Activated naive CD8-positive, alpha-beta T cell treated with anti-CD3 and anti-CD28 coated beads, Interleukin-2, amount 10 ng/mL, durations not matched to agents 7 days and 5 days (primary cell): ENCODE results near the gene GGPS1. TPM values are rescaled to one million over a fixed set of nuclear protein-coding genes. Genes with fewer than 3 reads are reported as not detected.
A peak's percentile ranks its signal among the peaks of the same experiment; 100 is the strongest.
"Not testable (repeated sequence)": the region's sequence is repeated elsewhere in the genome, so short reads cannot be mapped to it uniquely, and the experiment has no call there.

ENCODE experiments used
- ATAC-seq: fragments of 150-1000 bp; cut with Tn5 transposase; one replicate; pipeline ENCODE4 v1.10.0; 2021; ENCODE audit warnings: low read depth, moderate library complexity
- POLR2A ChIA-PET: fragments of 350-600 bp; sonication (Branson Sonifier 250); formaldehyde crosslinking; loops from one replicate; lab custom pipeline; 2021; ENCODE audit warnings: antibody characterized with exemption; lab: Charles Lee
- DNase-seq: peaks from one replicate; pipeline ENCODE4 v3.0.0; 2021
- H3K27ac Mint-ChIP-seq: one replicate; pipeline ENCODE4 v1.8.0; 2022; ENCODE audit warnings: mild to moderate bottlenecking, mixed read lengths
- H3K27me3 Mint-ChIP-seq: one replicate; pipeline ENCODE4 v1.8.0; 2022; ENCODE audit warnings: mild to moderate bottlenecking, moderate library complexity, mixed read lengths
- H3K36me3 Mint-ChIP-seq: one replicate; pipeline ENCODE4 v1.8.0; 2021; ENCODE audit warnings: mild to moderate bottlenecking, mixed read lengths
- H3K4me1 Mint-ChIP-seq: one replicate; pipeline ENCODE4 v1.8.0; 2021; ENCODE audit warnings: mixed read lengths
- H3K4me3 Mint-ChIP-seq: one replicate; pipeline ENCODE4 v1.8.0; 2022; ENCODE audit warnings: mild to moderate bottlenecking, moderate library complexity, mixed read lengths
- H3K9me3 Mint-ChIP-seq: one replicate; pipeline ENCODE4 v1.8.0; 2021; ENCODE audit warnings: mixed read lengths
- total RNA-seq, 2 experiments: library from RNA; stranded (reverse); gene quantifications; one replicate each; pipeline ENCODE4 v1.2.3, GENCODE V29; 2021

The GGPS1 gene
- 10 to 100 TPM; 31.9 to 34.9 TPM for total RNA-seq

DNA sequence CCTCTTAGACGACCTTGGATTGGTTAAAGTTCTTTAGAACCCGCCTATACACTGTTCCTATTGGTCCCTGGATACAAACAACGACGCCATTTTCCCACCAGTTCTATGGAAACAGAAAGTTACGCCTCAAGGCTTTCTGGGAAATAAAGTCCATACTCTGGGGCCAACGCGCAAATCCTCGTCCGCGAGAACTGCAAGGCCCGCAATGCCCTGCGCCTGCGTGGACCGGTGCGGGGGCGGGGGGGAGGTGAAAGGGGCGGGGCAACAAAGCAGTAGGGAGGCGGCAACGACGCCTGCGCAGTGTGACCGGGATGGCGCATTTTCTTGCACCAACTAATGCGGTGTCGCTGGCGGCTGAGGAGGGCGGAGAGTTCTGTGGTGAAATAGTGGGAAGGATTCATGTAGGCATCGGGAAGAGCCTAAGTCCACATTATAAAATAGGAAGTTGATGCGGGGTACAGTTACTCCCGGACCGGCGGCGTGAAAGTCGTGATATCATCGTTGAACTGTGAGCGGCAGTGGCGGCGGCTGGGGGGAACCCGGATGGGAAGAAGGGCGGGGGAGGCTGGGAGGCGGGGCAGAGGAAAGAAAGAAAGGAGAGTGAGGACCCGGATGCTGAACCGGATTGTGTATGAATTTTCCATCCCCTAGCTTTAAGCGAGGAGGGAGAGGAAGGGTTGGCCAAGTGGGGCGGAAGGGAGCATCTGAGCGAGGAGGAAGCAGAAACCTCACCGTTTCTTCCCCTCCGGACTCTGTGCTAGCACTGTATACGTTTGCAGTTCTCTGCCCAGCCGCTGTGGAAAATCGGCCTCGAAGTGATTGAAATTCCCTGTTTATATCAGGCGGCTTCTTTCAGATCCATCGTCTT, at the start of gene GGPS1:
Gene GGPS1 (plus strand): TSS at position 300 of the 868 bp plus-strand sequence. CDS start 6,695 bp downstream, outside the sequence.
- Mint-ChIP-seq H3K27me3 (no peaks in the 10 kb centered on the region), H3K9me3 (no peaks in the 10 kb centered on the region), H3K4me1 (peaks cover 23% of the 10 kb centered on the region), H3K27ac (no peak within 1 kb of the TSS), H3K36me3 (peaks cover 16% of the 10 kb centered on the region), H3K4me3 (no peak within 1 kb of the TSS)
- POLR2A ChIA-PET: interaction anchor here (0.5 to 4.9 kb wide), 10 partner anchors 9 to 540 kb away, joined by 3 to 28 read pairs (median 3); partner anchors contain the start of gene RBM34
- DNase-seq: peak; percentile 95
- ATAC-seq: peak; percentile 82

DNA sequence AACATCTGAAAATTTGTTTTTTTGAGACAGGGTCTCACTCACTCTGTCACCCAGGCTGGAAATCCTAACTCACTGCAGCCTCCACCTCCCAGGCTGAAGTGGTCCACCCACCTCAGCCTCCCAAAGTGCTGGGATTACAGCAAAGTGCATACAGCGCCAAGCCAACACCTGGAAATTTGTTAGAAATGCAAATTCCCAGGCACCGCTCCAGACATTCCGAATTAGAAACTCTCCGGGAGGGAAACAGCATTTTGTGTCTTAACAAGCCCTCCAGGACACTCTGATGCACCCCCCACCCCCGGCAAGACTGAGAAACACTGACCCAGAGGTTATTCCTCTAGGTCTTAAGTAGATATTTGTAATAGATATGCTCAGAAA, 49.5 kb upstream of the GGPS1 start:
- ATAC-seq (no peak), DNase-seq (no peak)
- peaks cover 2% of the 10 kb centered on the region for H3K9me3 Mint-ChIP-seq
- H3K36me3 Mint-ChIP-seq: peaks cover 2% of the 10 kb centered on the region
- H3K27ac Mint-ChIP-seq: no peak overlapping the region
- no peak overlapping the region for H3K4me3 Mint-ChIP-seq
- POLR2A ChIA-PET: interaction anchor here (0.5 kb wide), 1 partner anchor 29 kb away, joined by 4 read pairs; no protein-coding TSS in a partner anchor
- peaks cover 22% of the 10 kb centered on the region for H3K4me1 Mint-ChIP-seq
- no peaks in the 10 kb centered on the region for H3K27me3 Mint-ChIP-seq

DNA sequence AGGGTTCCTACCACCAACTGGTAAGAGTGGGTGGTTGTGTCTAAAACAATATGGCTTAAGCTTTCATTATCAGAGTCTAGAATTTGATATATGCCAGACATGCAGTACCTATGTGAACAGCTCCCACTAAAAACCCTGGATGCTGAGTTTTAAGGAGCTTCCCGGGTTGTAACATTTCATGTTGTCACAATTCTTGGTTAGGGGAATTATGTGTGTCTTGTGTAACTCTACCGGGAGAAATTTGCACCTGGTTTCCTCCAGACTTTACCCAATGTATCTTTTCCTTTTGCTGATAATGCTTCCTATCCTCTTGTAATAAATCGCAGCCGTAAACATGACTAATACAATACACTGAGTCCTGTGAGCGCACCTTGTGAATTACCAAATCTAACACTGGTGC, 48.7 kb upstream of the GGPS1 start:
- DNase-seq (no peak), ATAC-seq (no peak)
- POLR2A ChIA-PET: no interaction called here
- Mint-ChIP-seq H3K27me3 (no peaks in the 10 kb centered on the region), H3K36me3 (peaks cover 2% of the 10 kb centered on the region), H3K4me3 (no peak overlapping the region), H3K4me1 (peaks cover 22% of the 10 kb centered on the region), H3K27ac (no peak overlapping the region), H3K9me3 (peaks cover 2% of the 10 kb centered on the region)

DNA sequence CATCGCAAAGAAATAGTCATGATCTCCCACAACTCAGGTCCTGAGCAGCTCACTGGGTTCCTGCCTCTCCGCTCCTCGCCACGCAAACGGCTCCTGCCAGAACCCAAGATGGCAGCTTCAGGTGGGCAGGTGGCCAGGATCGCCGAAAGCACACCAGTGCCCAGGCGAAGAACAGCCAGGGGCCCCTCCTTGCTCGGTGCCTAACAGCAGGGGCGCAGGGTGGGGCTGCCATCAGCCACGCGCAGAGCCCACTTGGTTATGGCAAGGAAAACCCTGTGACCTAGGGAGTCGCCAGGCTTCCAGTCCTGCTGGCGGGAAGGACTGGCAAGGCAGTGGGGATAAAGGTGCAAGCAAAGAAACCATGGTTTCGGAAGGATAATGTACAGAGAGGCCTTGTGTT, 47.9 kb upstream of the GGPS1 start:
- ATAC-seq (no peak), DNase-seq (no peak)
- Mint-ChIP-seq H3K27me3 (no peaks in the 10 kb centered on the region), H3K4me3 (no peak overlapping the region), H3K4me1 (peaks cover 15% of the 10 kb centered on the region), H3K27ac (peak overlapping the region; percentile 34), H3K36me3 (peaks cover 4% of the 10 kb centered on the region), H3K9me3 (peaks cover 2% of the 10 kb centered on the region)
- POLR2A ChIA-PET: no interaction called here

DNA sequence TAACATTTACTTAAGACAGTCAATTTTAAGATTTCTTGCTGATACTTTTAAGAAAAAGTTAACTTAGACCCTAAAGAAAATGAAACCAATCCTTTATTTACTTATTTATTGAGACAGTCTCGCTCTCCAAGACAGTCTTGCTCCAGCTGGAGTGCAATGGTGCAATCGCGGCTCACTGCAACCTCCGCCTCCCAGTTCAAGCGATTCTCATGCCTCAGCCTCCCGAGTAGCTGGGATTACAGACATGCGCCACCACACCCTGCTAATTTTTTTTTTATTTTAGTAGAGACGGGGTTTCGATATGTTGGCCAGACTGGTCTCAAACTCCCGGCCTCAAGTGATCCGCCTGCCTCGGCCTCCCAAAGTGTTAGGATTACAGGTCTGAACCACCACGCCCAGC, 44.7 kb upstream of the GGPS1 start:
- H3K4me3 Mint-ChIP-seq, ATAC-seq, H3K36me3 Mint-ChIP-seq, H3K27me3 Mint-ChIP-seq, H3K27ac Mint-ChIP-seq, DNase-seq, POLR2A ChIA-PET, H3K9me3 Mint-ChIP-seq: not testable (repeated sequence)
- peaks cover 13% of the 10 kb centered on the region for H3K4me1 Mint-ChIP-seq

DNA sequence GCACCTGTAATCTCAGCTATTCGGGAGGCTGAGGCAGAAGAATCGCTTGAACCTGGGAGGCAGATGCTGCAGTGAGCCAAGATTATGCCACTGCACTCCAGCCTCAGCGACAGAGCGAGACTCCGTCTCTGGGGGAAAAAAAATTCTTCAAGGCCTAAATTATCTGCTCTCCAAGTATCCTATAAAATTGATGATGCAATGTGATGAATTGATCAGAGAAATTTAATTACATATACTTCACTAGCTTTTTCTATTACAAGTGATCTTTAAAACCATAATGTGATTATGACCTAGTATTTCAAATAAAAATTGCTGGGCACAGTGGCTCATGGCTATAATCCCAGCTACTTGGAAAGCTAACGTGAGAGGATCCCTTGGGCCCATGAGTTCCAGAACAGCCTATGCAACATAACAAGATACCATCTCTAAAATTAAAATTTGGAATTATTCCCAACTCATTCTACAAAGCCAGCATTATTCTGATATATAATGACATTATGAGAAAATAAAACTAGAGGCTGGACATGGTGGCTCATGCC, 44.1 kb upstream of the GGPS1 start:
- Mint-ChIP-seq H3K9me3 (no peaks in the 10 kb centered on the region), H3K36me3 (peaks cover 6% of the 10 kb centered on the region), H3K27ac (no peak overlapping the region), H3K4me3 (no peak overlapping the region), H3K27me3 (no peaks in the 10 kb centered on the region), H3K4me1 (peaks cover 16% of the 10 kb centered on the region)
- DNase-seq (no peak), ATAC-seq (no peak)
- POLR2A ChIA-PET: no interaction called here

DNA sequence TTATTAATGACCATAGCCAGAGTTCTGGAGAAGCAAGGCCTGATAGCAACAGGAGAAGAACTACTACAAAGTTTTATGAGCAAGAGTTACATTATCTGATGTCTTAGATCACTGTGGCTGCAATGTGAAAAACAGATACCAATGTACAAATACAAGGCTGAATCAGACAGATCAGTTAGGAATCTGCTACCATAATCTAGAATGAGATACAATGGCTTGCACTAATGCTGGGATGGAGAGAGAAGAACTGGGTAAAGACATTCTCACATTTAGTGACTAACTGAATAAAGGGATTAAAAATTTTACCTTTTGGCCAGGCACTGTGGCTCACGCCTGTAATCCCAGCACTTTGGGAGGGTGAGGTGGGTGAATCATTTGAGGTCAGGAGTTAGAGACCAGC, 41.7 kb upstream of the GGPS1 start:
- no peaks in the 10 kb centered on the region for H3K27me3 Mint-ChIP-seq
- no peaks in the 10 kb centered on the region for H3K9me3 Mint-ChIP-seq
- H3K27ac Mint-ChIP-seq: no peak overlapping the region
- no peak overlapping the region for H3K4me3 Mint-ChIP-seq
- peaks cover 24% of the 10 kb centered on the region for H3K4me1 Mint-ChIP-seq
- POLR2A ChIA-PET: no interaction called here
- no peak for DNase-seq
- no peak for ATAC-seq
- peaks cover 14% of the 10 kb centered on the region for H3K36me3 Mint-ChIP-seq

DNA sequence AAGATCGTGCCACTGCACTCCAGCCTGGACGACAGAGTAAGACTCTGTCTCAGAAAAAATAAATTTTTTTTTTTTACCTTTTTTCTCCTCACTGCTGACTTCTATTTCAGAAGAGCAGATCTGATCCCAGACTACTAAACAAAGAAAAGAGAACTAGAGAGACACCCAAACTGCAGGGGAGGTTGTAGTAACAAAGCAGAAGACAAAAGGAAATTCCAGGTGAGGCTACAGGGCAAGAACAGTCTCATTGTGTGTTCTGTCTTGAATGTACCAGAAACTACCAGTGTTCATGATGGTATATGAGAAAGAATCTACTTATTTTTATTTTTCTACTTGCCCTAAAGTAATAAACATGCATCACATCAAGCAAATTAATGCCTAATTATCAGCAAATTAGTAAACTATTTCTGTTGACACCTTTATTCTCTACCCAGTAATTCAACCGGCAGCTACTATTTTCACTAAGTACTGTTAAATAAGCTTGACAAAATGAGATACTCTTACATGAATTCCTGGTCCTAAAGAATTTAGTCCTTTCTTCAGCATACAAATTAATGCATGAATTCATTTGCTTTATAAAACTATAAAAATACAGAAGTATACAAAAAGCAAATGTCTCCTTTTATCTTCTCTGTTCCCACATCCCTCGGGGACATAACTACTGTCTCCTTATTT, 41.0 kb upstream of the GGPS1 start:
- H3K9me3 Mint-ChIP-seq: no peaks in the 10 kb centered on the region
- H3K36me3 Mint-ChIP-seq: peaks cover 15% of the 10 kb centered on the region
- no peak overlapping the region for H3K27ac Mint-ChIP-seq
- no peaks in the 10 kb centered on the region for H3K27me3 Mint-ChIP-seq
- DNase-seq (no peak), ATAC-seq (no peak)
- peaks cover 25% of the 10 kb centered on the region for H3K4me1 Mint-ChIP-seq
- POLR2A ChIA-PET: no interaction called here
- H3K4me3 Mint-ChIP-seq: no peak overlapping the region

DNA sequence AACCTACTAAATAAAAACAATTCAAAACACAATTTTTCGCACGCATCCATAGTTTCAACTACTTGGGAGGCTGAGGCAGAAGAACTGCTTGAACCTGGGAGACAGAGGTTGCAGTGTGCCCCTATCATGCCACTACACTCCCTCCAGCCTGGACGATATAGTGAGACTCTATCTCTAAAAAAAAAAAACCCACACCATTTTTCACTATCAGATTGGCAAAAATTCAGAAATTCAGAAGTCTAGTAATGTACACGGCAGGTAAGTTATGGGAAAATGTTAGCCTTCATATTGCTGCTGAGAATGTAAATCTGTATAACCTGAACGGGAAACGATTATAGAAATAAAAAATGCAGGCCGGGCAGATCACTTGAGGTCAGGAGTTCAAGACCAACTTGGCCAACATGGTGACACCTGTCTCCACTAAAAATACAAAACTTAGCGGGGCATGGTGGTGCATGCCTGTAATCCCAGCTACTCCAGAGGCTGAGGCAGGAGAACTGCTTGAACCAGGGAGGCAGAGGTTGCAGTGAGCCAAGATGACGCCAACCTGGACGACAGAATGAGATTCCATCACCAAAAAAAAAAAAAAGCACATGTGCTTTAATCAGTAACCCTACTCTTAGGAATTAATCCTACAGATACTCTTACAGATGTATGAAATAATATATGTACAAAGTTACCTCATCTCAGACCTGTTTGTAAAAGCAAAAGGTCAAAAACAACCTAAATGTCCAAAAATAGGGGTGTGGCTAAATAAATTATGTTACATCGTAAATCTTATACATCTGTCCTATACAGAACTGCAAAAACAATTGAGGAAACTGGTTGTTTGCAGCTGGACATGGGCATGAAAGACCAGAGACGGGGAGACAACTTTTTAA, 38.3 kb upstream of the GGPS1 start:
- no peak overlapping the region for H3K27ac Mint-ChIP-seq
- no peaks in the 10 kb centered on the region for H3K9me3 Mint-ChIP-seq
- H3K4me3 Mint-ChIP-seq: no peak overlapping the region
- POLR2A ChIA-PET: no interaction called here
- H3K27me3 Mint-ChIP-seq: no peaks in the 10 kb centered on the region
- peaks cover 29% of the 10 kb centered on the region for H3K4me1 Mint-ChIP-seq
- DNase-seq (no peak), ATAC-seq (no peak)
- peaks cover 15% of the 10 kb centered on the region for H3K36me3 Mint-ChIP-seq

DNA sequence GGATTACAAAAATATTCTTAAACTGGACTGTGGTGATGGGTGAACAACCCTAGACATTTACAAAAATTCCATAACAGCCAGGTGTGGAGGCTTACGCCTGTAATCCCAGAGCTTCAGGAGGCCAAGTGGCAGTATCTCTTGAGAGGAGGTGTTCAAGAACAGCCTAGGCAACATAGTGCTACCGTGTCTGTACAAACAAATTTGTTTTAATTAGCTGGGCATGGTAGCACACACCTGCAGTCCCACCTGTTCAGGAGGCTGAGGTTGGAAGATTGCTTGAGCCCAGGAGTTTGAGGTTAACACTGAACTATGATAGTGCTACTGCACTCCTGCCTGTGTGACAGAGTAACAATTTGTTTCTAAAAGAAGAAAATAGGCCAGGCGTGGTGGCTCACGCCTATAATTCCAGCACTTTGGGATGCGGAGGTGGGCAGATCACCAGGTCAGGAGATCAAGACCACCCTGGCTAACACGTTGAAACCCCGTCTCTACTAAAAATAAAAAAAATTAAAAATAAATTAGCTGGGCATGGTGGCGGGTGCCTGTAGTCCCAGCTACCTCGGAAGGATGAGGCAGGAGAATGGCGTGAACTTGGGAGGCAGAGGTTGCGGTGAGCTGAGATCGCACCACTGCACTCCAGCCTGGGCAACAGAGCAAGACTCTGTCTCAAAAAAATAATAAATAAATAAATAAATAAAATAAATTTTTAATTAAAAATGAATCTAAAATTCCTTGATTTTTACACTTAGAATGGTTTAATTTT, 37.4 kb upstream of the GGPS1 start:
- H3K36me3 Mint-ChIP-seq: peaks cover 15% of the 10 kb centered on the region
- H3K27me3 Mint-ChIP-seq: no peaks in the 10 kb centered on the region
- no peak overlapping the region for H3K27ac Mint-ChIP-seq
- DNase-seq: no peak
- peaks cover 3% of the 10 kb centered on the region for H3K9me3 Mint-ChIP-seq
- ATAC-seq: no peak
- POLR2A ChIA-PET: no interaction called here
- H3K4me3 Mint-ChIP-seq: no peak overlapping the region
- H3K4me1 Mint-ChIP-seq: peaks cover 31% of the 10 kb centered on the region

DNA sequence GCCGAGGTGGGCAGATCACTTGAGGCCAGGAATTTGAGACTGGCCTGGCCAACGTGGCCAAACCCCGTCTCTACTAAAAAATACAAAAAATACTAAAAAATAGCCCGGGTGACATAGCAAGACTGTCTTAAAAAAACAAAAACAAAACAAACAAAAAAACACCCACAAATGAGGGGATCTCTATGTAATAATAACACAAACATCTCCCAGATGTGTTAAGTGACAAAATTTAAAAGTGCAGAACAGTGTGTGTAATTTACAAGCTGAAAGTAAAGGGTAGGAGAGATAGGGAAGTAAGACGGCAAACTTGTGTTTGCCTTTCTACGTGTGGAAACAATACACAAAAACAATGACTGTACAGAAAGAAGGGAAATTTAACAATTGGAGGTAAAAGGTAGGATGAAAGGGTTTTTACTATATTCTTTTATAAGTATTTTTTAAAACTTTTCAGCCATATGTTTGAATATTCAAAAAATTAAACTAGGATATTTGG, 36.7 kb upstream of the GGPS1 start:
- Mint-ChIP-seq H3K36me3 (peaks cover 16% of the 10 kb centered on the region), H3K27ac (no peak overlapping the region), H3K4me1 (peaks cover 27% of the 10 kb centered on the region), H3K9me3 (peaks cover 3% of the 10 kb centered on the region), H3K27me3 (no peaks in the 10 kb centered on the region), H3K4me3 (no peak overlapping the region)
- POLR2A ChIA-PET: no interaction called here
- ATAC-seq (no peak), DNase-seq (no peak)

DNA sequence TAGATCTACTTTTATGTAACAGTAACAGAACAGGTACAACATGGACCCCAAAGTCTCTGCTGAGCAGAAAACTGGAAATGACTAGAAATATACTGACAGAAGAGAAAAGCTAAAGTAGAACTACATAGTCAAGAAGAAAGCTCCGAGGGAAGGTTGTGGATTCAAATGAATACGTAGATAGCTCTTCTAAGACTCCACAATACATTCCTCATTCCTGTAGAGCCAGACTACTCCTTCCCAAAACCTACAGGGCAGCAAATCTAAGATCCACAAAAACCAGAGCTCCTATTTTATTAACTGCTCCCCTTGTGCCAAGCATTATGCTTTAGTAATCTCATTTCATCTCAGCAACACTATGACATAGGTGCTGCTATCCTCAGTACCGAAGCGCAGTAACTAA, 35.6 kb upstream of the GGPS1 start:
- peaks cover 32% of the 10 kb centered on the region for H3K4me1 Mint-ChIP-seq

More for the DNA sequence above, 35.6 kb upstream of the GGPS1 start:
- Mint-ChIP-seq H3K27ac (no peak overlapping the region), H3K4me3 (no peak overlapping the region), H3K36me3 (peaks cover 24% of the 10 kb centered on the region), H3K27me3 (no peaks in the 10 kb centered on the region), H3K9me3 (peaks cover 8% of the 10 kb centered on the region)
- DNase-seq (no peak), ATAC-seq (no peak)
- POLR2A ChIA-PET: interaction anchor here (0.7 kb wide), 1 partner anchor 12 kb away, joined by 5 read pairs; no protein-coding TSS in a partner anchor
